CD4-positive, CD25-positive, alpha-beta regulatory T cell (primary cell): Measurements from ENCODE around the gene DACT2. TPM values are rescaled to one million over a fixed set of nuclear protein-coding genes. Genes with fewer than 3 reads are reported as not detected.

Source experiments
- ATAC-seq, 2 donors: fragments of 150-1000 bp; cut with Tn5 transposase; one replicate each; pipeline ENCODE4 v1.10.0; 2021; ENCODE audit warnings: low read depth in 2 of 2, moderate number of reproducible peaks in 2 of 2, moderate library complexity in 1 of 2
- DNase-seq, 3 donors: peaks; one replicate each; pipeline versions ENCODE4 v3.0.0 to v3.0.0-alpha.2; 2012 to 2022; ENCODE audit warnings: mixed read lengths in 1 of 3
- H3K27ac ChIP-seq: one replicate; pipeline ENCODE4 v1.7.0; 2013; ENCODE audit warnings: mild to moderate bottlenecking, low read length; ENCODE audit not compliant: insufficient read depth, poor library complexity, severe bottlenecking
- H3K27me3 ChIP-seq: one replicate; pipeline ENCODE4 v1.7.0; 2013; ENCODE audit warnings: low read length; ENCODE audit not compliant: control insufficient read depth, insufficient read depth
- H3K36me3 ChIP-seq: one replicate; pipeline ENCODE4 v1.7.0; 2013; ENCODE audit warnings: mild to moderate bottlenecking, low read length, moderate library complexity; ENCODE audit not compliant: control insufficient read depth, insufficient read depth
- H3K4me1 ChIP-seq: 2 replicates; pipeline ENCODE4 v1.7.0; 2013; ENCODE audit warnings: mild to moderate bottlenecking, low read length; ENCODE audit not compliant: insufficient read depth, control insufficient read depth, poor library complexity, severe bottlenecking
- H3K4me3 ChIP-seq: one replicate; pipeline ENCODE4 v1.7.0; 2013; ENCODE audit warnings: low read depth, mild to moderate bottlenecking, low read length, moderate library complexity
- H3K9me3 ChIP-seq, 2 experiments: 1 replicate in 1 of 2; 2 replicates in 1 of 2; pipeline ENCODE4 v1.7.0; 2013; ENCODE audit warnings: low read length in 2 of 2, mild to moderate bottlenecking in 1 of 2, moderate library complexity in 1 of 2; ENCODE audit not compliant: control insufficient read depth in 2 of 2
- H3K27ac Mint-ChIP-seq, 3 donors: one replicate each; pipeline ENCODE4 v1.8.0; 2020 to 2022; ENCODE audit warnings: mild to moderate bottlenecking in 3 of 3, mixed read lengths in 3 of 3, moderate library complexity in 2 of 3
- H3K27me3 Mint-ChIP-seq: one replicate; pipeline ENCODE4 v1.8.0; 2022; ENCODE audit warnings: mild to moderate bottlenecking, mixed read lengths
- H3K36me3 Mint-ChIP-seq: one replicate; pipeline ENCODE4 v1.8.0; 2020; ENCODE audit warnings: mixed read lengths
- H3K4me1 Mint-ChIP-seq, 4 donors: one replicate each; pipeline ENCODE4 v1.8.0; 2020 to 2022; ENCODE audit warnings: mixed read lengths in 4 of 4, mild to moderate bottlenecking in 1 of 4
- H3K4me3 Mint-ChIP-seq, 4 donors: one replicate each; pipeline ENCODE4 v1.8.0; 2020 to 2022; ENCODE audit warnings: mild to moderate bottlenecking in 4 of 4, mixed read lengths in 4 of 4, moderate library complexity in 3 of 4
- H3K9me3 Mint-ChIP-seq, 7 donors: one replicate each; pipeline ENCODE4 v1.8.0; 2020 to 2022; ENCODE audit warnings: mixed read lengths in 7 of 7, mild to moderate bottlenecking in 3 of 7, moderate library complexity in 2 of 7
- polyA plus RNA-seq, 4 donors: library from polyadenylated mRNA; unstranded; fragments of 300-500 nt; fragmentation: Illumina TruSeq; gene quantifications; one replicate each; pipeline ENCODE4 v1.2.3, GENCODE V29; 2021
- total RNA-seq: library from RNA; stranded (reverse); gene quantifications from one replicate; pipeline ENCODE4 v1.2.3, GENCODE V29; 2022

Gene DACT2
- total and polyA plus RNA-seq, 5 donors from 2014 or later = not detected

DNA sequence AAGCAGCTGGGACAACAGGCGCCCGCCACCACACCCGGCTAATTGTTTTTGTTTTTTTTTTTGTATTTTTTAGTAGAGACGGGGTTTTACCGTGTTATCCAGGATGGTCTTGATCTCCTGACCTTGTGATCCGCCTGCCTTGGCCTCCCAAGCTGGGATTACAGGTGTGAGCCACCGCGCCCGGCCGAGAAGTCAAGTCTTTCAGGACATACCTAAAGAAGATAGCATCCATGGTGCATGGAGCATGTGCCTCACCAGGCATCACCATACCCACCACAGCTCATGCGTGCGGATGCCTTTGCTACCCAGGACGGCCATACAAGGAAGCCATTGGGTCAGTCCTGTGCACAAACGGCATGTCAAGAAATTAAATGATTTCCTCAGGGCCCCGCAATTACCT, 60.8 kb downstream of the DACT2 start:
- Histone ChIP-seq H3K27ac (no peak overlapping the region), H3K36me3 (no peaks in the 10 kb centered on the region), H3K4me1 (no peaks in the 10 kb centered on the region), H3K4me3 (no peak overlapping the region), H3K27me3 (no peaks in the 10 kb centered on the region), H3K9me3 (no peaks in the 10 kb centered on the region)
- Mint-ChIP-seq H3K9me3 (peaks cover 0 to 13% (median 1%) of the 10 kb centered on the region in 7 donors), H3K36me3 (no peaks in the 10 kb centered on the region), H3K4me3 (no peak overlapping the region), H3K27ac (no peak overlapping the region), H3K27me3 (no peaks in the 10 kb centered on the region), H3K4me1 (no peaks in the 10 kb centered on the region)
- DNase-seq (no peak), ATAC-seq (no peak)

- ATAC-seq (no peak), DNase-seq (no peak)
- Histone ChIP-seq H3K4me3 (no peak overlapping the region), H3K36me3 (no peaks in the 10 kb centered on the region), H3K27ac (no peak overlapping the region), H3K27me3 (no peaks in the 10 kb centered on the region), H3K9me3 (no peaks in the 10 kb centered on the region), H3K4me1 (no peaks in the 10 kb centered on the region)
- H3K27me3 Mint-ChIP-seq = no peaks in the 10 kb centered on the region
- H3K4me3 Mint-ChIP-seq = no peak overlapping the region
- peaks cover 0 to 13% (median 1%) of the 10 kb centered on the region in 7 donors for H3K9me3 Mint-ChIP-seq
- H3K4me1 Mint-ChIP-seq = no peaks in the 10 kb centered on the region
- peak overlapping the region in 1 of 3 donors; percentile 79 for H3K27ac Mint-ChIP-seq
- no peaks in the 10 kb centered on the region for H3K36me3 Mint-ChIP-seq
Measured at GRCh38 chr6:168256940-168257339, 62.6 kb downstream of the DACT2 start.

Other genes starting within 250 kb of the DACT2 start
- not detected for gene FRMD1, start 240.6 kb downstream of the DACT2 start, total RNA-seq
- not detected for gene FRMD1, start 240.6 kb downstream of the DACT2 start, polyA plus RNA-seq
- not detected for gene SMOC2, start 121.4 kb upstream of the DACT2 start, total RNA-seq
- not detected for gene SMOC2, start 121.4 kb upstream of the DACT2 start, polyA plus RNA-seq